Measurements from ENCODE around the gene MAGI2. TPM values are rescaled to one million over a fixed set of nuclear protein-coding genes. Genes with fewer than 3 reads are reported as not detected.

Gene MAGI2
- total and polyA plus RNA-seq, 2 experiments from 2014 or later: 16.8 to 24.7 TPM

GRCh38 chr7:78636727-78637126, 816.7 kb downstream of the MAGI2 start:
- Histone ChIP-seq H3K36me3 (no peaks in the 10 kb centered on the region), H3K27me3 (no peaks in the 10 kb centered on the region), H3K4me3 (no peak overlapping the region), H3K27ac (no peak overlapping the region), H3K4me1 (ENCODE audit: low read depth) (no peaks in the 10 kb centered on the region), H3K9me3 (ENCODE audit: low read depth) (no peaks in the 10 kb centered on the region)
- DNase-seq (ENCODE audit: low read depth in 1 of 2, low spot score in 1 of 2): no peak
- no peak for TF ChIP-seq CTCF (IDR thresholded peaks at IDR 0.05; ENCODE audit: low read depth, low read length)

- Histone ChIP-seq H3K27me3 (no peaks in the 10 kb centered on the region), H3K27ac (no peak overlapping the region), H3K9me3 (ENCODE audit: low read depth) (no peaks in the 10 kb centered on the region), H3K4me1 (ENCODE audit: low read depth) (no peaks in the 10 kb centered on the region), H3K36me3 (no peaks in the 10 kb centered on the region), H3K4me3 (no peak overlapping the region)
- TF ChIP-seq CTCF (IDR thresholded peaks at IDR 0.05; ENCODE audit: low read depth, low read length): no peak
- DNase-seq (ENCODE audit: low read depth in 1 of 2, low spot score in 1 of 2): no peak
Observed at GRCh38 chr7:78635026-78635793, 818.3 kb downstream of the MAGI2 start.

GRCh38 chr7:78634093-78634492, 819.4 kb downstream of the MAGI2 start:
- no peak for DNase-seq (ENCODE audit: low read depth in 1 of 2, low spot score in 1 of 2)
- H3K9me3 ChIP-seq (ENCODE audit: low read depth): no peaks in the 10 kb centered on the region
- TF ChIP-seq CTCF (IDR thresholded peaks at IDR 0.05; ENCODE audit: low read depth, low read length): no peak
- H3K27ac ChIP-seq: no peak overlapping the region
- H3K4me3 ChIP-seq: no peak overlapping the region
- no peaks in the 10 kb centered on the region for H3K27me3 ChIP-seq
- no peaks in the 10 kb centered on the region for H3K36me3 ChIP-seq
- H3K4me1 ChIP-seq (ENCODE audit: low read depth): no peaks in the 10 kb centered on the region

- Histone ChIP-seq H3K27me3 (no peaks in the 10 kb centered on the region), H3K4me3 (no peak overlapping the region), H3K36me3 (no peaks in the 10 kb centered on the region), H3K27ac (no peak overlapping the region), H3K4me1 (ENCODE audit: low read depth) (no peaks in the 10 kb centered on the region), H3K9me3 (ENCODE audit: low read depth) (no peaks in the 10 kb centered on the region)
- DNase-seq (ENCODE audit: low read depth in 1 of 2, low spot score in 1 of 2): peak; percentile 10 to 70
- TF ChIP-seq CTCF (IDR thresholded peaks at IDR 0.05; ENCODE audit: low read depth, low read length): no peak
Observed at GRCh38 chr7:78620920-78621319, 832.5 kb downstream of the MAGI2 start.

- no peak for TF ChIP-seq CTCF (IDR thresholded peaks at IDR 0.05; ENCODE audit: low read depth, low read length)
- Histone ChIP-seq H3K27ac (no peak overlapping the region), H3K36me3 (no peaks in the 10 kb centered on the region), H3K9me3 (ENCODE audit: low read depth) (no peaks in the 10 kb centered on the region), H3K27me3 (no peaks in the 10 kb centered on the region), H3K4me3 (no peak overlapping the region), H3K4me1 (ENCODE audit: low read depth) (no peaks in the 10 kb centered on the region)
- DNase-seq (ENCODE audit: low read depth in 1 of 2, low spot score in 1 of 2): no peak
Observed at GRCh38 chr7:78616539-78616938, 836.9 kb downstream of the MAGI2 start.

All from cardiac muscle cell (in vitro differentiated cells and primary cell).